K562 (cell line): ENCODE measurements around the gene LYZL4. TPM values are rescaled to one million over a fixed set of nuclear protein-coding genes. Genes with fewer than 3 reads are reported as not detected.

ENCODE experiments used
- ARHGAP35 ChIP-seq: fragments of 450-650 bp; IDR thresholded peaks from 2 replicates; pipeline ENCODE4 v1.6.1; 2018; ENCODE audit not compliant: partially characterized antibody
- DPF2 ChIP-seq: fragments of 450-650 bp; IDR thresholded peaks from 2 replicates; pipeline ENCODE4 v1.6.1; 2016
- FOXA3 ChIP-seq, 2 experiments: fragments of 450-650 bp in 1 of 2; sonication (generic) in 1 of 2; formaldehyde crosslinking; IDR thresholded peaks in 1 of 2; conservative IDR thresholded peaks in 1 of 2; 2 replicates each; pipeline versions ENCODE4 v1.4.0 to v1.8.0; 2020 to 2022; ENCODE audit warnings: mild to moderate bottlenecking in 2 of 2, missing genetic modification reagents in 1 of 2
- MTF1 ChIP-seq: fragments of 250-450 bp; sonication (Bioruptor Pico); IDR thresholded peaks from 2 replicates; pipeline ENCODE4 v1.9.0; 2021; ENCODE audit warnings: moderate library complexity, mild to moderate bottlenecking, inconsistent platforms, borderline replicate concordance
- NFIC ChIP-seq: fragments of 450-650 bp; IDR thresholded peaks from 2 replicates; pipeline ENCODE4 v1.6.1; 2017; ENCODE audit warnings: mild to moderate bottlenecking, inconsistent platforms
- SETDB1 ChIP-seq: IDR thresholded peaks from one replicate; pipeline ENCODE4 v1.6.1; 2012; ENCODE audit warnings: low read length, control low read depth, inconsistent platforms
- SMARCC2 ChIP-seq: fragments of 450-650 bp; IDR thresholded peaks from 2 replicates; pipeline ENCODE4 v1.6.1; 2017; ENCODE audit warnings: antibody characterized with exemption, moderate library complexity, mild to moderate bottlenecking, low read depth
- SOX6 ChIP-seq: fragments of 450-650 bp; IDR thresholded peaks from 2 replicates; pipeline ENCODE4 v1.6.1; 2014; ENCODE audit warnings: mild to moderate bottlenecking
- TEAD1 ChIP-seq, 2 experiments: fragments of 450-650 bp in 1 of 2; sonication (generic) in 1 of 2; formaldehyde crosslinking; IDR thresholded peaks; 2 replicates each; pipeline versions ENCODE4 v1.4.0 to v1.8.0; 2020 to 2022; ENCODE audit warnings: mild to moderate bottlenecking in 2 of 2, missing genetic modification reagents in 1 of 2
- ZFP36 ChIP-seq: fragments of 150-350 bp; IDR thresholded peaks from 2 replicates; pipeline ENCODE4 v1.6.1; 2018; ENCODE audit warnings: low read length, low read depth; ENCODE audit not compliant: partially characterized antibody
- ZMIZ1 ChIP-seq, 2 experiments: fragments of 150-350 bp in 1 of 2; IDR thresholded peaks; 2 replicates each; pipeline ENCODE4 v1.6.1; 2012 to 2016; ENCODE audit warnings: low read depth in 2 of 2, low read length in 2 of 2, mild to moderate bottlenecking in 1 of 2, moderate library complexity in 1 of 2
- polyA plus RNA-seq, 8 experiments: library from polyadenylated mRNA; depleted of rRNA in 4 of 8; stranded (reverse) in 5 of 8; unstranded in 3 of 8; fragments of >200 nt; fragmentation: Nextera tagmentation in 2 of 8; fragmentation: Illumina TruSeq in 1 of 8; extraction: Ambion mirVana in 2 of 8; extraction: Trizol in 1 of 8; gene quantifications; 2 replicates each; pipeline versions ENCODE4 v1.2.1 to v1.2.3, GENCODE V29; 2011 to 2014; ENCODE audit warnings: inconsistent platforms in 1 of 8, missing spikeins in 1 of 8
- total RNA-seq, 7 experiments: library from RNA; depleted of rRNA in 6 of 7; stranded (reverse); fragments of >200 nt in 6 of 7; fragmentation: Illumina TruSeq in 2 of 7; extraction: Trizol in 2 of 7; gene quantifications; 2 replicates each; pipeline versions ENCODE4 v1.2.1 to v1.2.3, GENCODE V29; 2011 to 2021; ENCODE audit warnings: low replicate concordance in 1 of 7
- TF ChIP-seq, protein P1 (sequence below): fragments of 450-650 bp; IDR thresholded peaks from 2 replicates; pipeline ENCODE4 v1.6.1; 2016; ENCODE audit warnings: mild to moderate bottlenecking, moderate library complexity

Gene LYZL4
- total and polyA plus RNA-seq, 9 of the 15 experiments (the other 6 are each of a cell fraction or from before 2014, with no cell fraction given) = not detected

DNA sequence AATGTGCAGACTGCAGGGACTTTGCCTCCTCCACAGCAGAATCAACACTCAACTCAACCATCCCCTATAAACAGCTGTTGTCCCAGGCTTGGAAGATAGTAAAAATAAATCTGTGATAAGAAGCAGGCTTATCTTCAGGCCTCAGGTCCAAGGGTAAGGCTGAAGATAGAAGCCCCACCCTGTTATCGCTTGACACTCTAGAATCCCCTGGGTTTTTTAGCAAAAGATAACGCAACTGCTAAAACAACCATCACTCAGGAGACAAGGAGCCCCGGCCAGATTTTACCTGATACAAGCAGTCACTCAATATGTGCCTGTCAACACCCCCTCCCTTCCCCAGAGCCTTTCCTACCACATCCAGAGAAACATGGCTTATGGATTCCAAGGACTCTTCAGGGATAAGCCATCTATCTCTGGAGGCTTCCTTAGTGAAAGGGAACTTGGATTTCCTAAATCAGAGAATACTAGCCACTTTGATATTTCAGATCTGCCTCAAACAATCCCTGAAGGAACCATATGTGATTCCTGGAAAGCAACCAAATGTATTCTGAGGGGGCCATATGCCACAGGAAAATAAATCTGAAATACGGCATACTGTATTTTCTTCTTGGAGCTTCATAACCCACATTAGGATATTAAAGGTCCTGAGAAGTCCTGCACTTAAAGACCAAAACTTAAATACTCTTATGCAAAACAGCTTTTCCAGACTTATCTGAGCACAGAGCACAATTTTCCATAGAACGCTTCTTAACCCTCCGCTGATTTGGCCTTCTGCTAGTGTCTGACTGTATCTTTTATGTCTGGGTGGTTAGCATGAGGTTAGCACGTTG, 60.4 kb downstream of the LYZL4 start (continued):
- TF ChIP-seq, protein P1, sequence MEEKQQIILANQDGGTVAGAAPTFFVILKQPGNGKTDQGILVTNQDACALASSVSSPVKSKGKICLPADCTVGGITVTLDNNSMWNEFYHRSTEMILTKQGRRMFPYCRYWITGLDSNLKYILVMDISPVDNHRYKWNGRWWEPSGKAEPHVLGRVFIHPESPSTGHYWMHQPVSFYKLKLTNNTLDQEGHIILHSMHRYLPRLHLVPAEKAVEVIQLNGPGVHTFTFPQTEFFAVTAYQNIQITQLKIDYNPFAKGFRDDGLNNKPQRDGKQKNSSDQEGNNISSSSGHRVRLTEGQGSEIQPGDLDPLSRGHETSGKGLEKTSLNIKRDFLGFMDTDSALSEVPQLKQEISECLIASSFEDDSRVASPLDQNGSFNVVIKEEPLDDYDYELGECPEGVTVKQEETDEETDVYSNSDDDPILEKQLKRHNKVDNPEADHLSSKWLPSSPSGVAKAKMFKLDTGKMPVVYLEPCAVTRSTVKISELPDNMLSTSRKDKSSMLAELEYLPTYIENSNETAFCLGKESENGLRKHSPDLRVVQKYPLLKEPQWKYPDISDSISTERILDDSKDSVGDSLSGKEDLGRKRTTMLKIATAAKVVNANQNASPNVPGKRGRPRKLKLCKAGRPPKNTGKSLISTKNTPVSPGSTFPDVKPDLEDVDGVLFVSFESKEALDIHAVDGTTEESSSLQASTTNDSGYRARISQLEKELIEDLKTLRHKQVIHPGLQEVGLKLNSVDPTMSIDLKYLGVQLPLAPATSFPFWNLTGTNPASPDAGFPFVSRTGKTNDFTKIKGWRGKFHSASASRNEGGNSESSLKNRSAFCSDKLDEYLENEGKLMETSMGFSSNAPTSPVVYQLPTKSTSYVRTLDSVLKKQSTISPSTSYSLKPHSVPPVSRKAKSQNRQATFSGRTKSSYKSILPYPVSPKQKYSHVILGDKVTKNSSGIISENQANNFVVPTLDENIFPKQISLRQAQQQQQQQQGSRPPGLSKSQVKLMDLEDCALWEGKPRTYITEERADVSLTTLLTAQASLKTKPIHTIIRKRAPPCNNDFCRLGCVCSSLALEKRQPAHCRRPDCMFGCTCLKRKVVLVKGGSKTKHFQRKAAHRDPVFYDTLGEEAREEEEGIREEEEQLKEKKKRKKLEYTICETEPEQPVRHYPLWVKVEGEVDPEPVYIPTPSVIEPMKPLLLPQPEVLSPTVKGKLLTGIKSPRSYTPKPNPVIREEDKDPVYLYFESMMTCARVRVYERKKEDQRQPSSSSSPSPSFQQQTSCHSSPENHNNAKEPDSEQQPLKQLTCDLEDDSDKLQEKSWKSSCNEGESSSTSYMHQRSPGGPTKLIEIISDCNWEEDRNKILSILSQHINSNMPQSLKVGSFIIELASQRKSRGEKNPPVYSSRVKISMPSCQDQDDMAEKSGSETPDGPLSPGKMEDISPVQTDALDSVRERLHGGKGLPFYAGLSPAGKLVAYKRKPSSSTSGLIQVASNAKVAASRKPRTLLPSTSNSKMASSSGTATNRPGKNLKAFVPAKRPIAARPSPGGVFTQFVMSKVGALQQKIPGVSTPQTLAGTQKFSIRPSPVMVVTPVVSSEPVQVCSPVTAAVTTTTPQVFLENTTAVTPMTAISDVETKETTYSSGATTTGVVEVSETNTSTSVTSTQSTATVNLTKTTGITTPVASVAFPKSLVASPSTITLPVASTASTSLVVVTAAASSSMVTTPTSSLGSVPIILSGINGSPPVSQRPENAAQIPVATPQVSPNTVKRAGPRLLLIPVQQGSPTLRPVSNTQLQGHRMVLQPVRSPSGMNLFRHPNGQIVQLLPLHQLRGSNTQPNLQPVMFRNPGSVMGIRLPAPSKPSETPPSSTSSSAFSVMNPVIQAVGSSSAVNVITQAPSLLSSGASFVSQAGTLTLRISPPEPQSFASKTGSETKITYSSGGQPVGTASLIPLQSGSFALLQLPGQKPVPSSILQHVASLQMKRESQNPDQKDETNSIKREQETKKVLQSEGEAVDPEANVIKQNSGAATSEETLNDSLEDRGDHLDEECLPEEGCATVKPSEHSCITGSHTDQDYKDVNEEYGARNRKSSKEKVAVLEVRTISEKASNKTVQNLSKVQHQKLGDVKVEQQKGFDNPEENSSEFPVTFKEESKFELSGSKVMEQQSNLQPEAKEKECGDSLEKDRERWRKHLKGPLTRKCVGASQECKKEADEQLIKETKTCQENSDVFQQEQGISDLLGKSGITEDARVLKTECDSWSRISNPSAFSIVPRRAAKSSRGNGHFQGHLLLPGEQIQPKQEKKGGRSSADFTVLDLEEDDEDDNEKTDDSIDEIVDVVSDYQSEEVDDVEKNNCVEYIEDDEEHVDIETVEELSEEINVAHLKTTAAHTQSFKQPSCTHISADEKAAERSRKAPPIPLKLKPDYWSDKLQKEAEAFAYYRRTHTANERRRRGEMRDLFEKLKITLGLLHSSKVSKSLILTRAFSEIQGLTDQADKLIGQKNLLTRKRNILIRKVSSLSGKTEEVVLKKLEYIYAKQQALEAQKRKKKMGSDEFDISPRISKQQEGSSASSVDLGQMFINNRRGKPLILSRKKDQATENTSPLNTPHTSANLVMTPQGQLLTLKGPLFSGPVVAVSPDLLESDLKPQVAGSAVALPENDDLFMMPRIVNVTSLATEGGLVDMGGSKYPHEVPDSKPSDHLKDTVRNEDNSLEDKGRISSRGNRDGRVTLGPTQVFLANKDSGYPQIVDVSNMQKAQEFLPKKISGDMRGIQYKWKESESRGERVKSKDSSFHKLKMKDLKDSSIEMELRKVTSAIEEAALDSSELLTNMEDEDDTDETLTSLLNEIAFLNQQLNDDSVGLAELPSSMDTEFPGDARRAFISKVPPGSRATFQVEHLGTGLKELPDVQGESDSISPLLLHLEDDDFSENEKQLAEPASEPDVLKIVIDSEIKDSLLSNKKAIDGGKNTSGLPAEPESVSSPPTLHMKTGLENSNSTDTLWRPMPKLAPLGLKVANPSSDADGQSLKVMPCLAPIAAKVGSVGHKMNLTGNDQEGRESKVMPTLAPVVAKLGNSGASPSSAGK = no peak
- no peak for TF ChIP-seq SETDB1
- TF ChIP-seq ARHGAP35 = no peak
- TF ChIP-seq TEAD1 (CRISPR knock-in tag; IDR thresholded peaks at IDR 0.05) = peak in 1 of 2 experiments; percentile 90; a peak in 2 of 4 replicates
- TF ChIP-seq SMARCC2 = peak; percentile 24; the same call in 1 of the 2 replicates
- TF ChIP-seq FOXA3 (CRISPR knock-in tag; conservative IDR thresholded peaks at IDR 0.05 in 1 of 2, IDR thresholded peaks at IDR 0.05 in 1 of 2) = 0 out of 4 replicates have a peak, but pooled peaks of 1 of the 2 experiments have one; percentile 34
- TF ChIP-seq ZFP36 = no peak
- 0 out of 4 replicates have a peak, but pooled peaks of 1 of the 2 experiments have one; percentile 44 for TF ChIP-seq ZMIZ1 (IDR thresholded peaks at IDR 0.05; ENCODE audit: low read depth in 2 of 2, low read length in 2 of 2)
- TF ChIP-seq MTF1 = no peak
- peak; percentile 90 for TF ChIP-seq SOX6
- TF ChIP-seq DPF2 = peak; percentile 56; the same call in 1 of the 2 replicates
- peak; percentile 73 for TF ChIP-seq NFIC
